Colonic mucosa (tissue), 4 donors: ENCODE measurements around the gene PELI1. TPM values are rescaled to one million over a fixed set of nuclear protein-coding genes. Genes with fewer than 3 reads are reported as not detected.
A peak's percentile ranks its signal among the peaks of the same experiment; 100 is the strongest.

Experiments used
- DNase-seq: peaks from one replicate; pipeline ENCODE4 v3.0.0-alpha.2; 2020
- H3K27ac ChIP-seq: fragments of 200-600 bp; one replicate; pipeline ENCODE4 v1.8.0; 2021
- H3K27me3 ChIP-seq: fragments of 200-600 bp; one replicate; pipeline ENCODE4 v1.8.0; 2021
- H3K36me3 ChIP-seq: fragments of 200-600 bp; one replicate; pipeline ENCODE4 v1.8.0; 2021
- H3K4me1 ChIP-seq: fragments of 200-600 bp; one replicate; pipeline ENCODE4 v1.8.0; 2021; ENCODE audit warnings: mild to moderate bottlenecking
- H3K4me3 ChIP-seq: fragments of 200-600 bp; one replicate; pipeline ENCODE4 v1.8.0; 2021
- H3K9ac ChIP-seq, 2 donors: one replicate each; pipeline ENCODE4 v1.7.0; 2013; ENCODE audit warnings: control low read depth in 2 of 2, low read depth in 2 of 2, low read length in 2 of 2
- H3K9me3 ChIP-seq: fragments of 200-600 bp; one replicate; pipeline ENCODE4 v1.8.0; 2021
- intact Hi-C: fragments of 100-400 bp; cut with DNase I; formaldehyde crosslinking; loops from one replicate; pipeline ENCODE4 v1.14.1; 2022
- total RNA-seq, 2 donors: library from RNA; stranded (reverse); fragmentation: NEBNext Ultra II Directional in 1 of 2; extraction: Animal tissue kit (Norgen Biotek cat#: 25700) in 1 of 2; gene quantifications; one replicate each; pipeline ENCODE4 v1.2.1, GENCODE V29; 2021
- TF ChIP-seq, protein P1 (sequence below): fragments of 200-600 bp; IDR thresholded peaks from one replicate; pipeline ENCODE4 v1.8.0; 2022; ENCODE audit warnings: antibody characterized with exemption, mild to moderate bottlenecking
- donor health status: healthy.
- donor health status: DM: no; HTN: no; CAD: no.
- donor health status: DM: no; HTN: no; CAD: no.

PELI1 gene, protein sequence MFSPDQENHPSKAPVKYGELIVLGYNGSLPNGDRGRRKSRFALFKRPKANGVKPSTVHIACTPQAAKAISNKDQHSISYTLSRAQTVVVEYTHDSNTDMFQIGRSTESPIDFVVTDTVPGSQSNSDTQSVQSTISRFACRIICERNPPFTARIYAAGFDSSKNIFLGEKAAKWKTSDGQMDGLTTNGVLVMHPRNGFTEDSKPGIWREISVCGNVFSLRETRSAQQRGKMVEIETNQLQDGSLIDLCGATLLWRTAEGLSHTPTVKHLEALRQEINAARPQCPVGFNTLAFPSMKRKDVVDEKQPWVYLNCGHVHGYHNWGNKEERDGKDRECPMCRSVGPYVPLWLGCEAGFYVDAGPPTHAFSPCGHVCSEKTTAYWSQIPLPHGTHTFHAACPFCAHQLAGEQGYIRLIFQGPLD
- total RNA-seq = 10 to 100 TPM; 34.3 to 57.6 TPM

DNA sequence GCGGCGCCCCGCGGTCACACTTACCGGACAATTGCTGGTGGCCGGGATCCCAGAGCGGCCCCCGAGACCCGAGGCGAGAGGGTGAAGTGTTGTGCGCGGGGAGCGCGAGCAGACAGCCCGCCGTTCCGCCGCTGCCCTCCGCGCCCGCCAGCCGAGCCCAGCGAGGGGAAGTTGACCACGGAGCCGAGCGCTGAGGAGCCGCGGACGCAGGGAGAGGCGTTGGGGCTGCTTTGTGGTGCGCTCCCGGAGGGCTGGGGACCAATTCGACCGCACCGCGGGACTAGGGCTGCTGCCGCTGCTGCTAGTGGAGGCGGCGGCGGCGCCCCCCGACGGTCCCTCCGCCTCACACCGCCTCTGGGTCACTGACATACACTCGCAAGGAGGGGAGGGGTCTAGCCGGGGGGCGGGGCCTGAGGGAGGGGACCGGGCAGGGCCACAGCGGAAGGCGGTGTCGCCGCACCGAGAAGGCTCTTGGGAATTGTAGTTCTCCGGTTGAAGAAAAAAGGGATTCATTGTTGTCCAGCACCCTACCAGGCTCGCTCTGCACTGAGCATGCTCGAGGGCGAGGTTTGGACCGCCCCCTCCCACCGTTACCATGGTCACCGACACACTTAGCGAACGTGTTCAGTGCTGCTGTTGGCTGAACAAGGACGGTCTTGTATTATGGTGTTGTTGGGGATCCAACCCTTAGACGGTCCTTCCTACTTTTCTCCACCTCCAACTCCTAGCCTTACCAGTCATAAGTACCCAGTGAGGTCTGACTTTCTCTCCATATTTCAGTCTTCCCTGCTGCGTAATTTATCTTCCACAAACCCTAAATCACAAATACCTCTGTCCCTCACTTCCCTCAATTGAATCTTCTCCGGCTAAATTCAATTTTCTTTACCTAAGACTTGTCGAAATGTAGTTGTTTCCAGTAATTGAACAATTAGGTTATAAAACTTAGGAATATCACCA, at the start of gene PELI1:
PELI1 (minus strand) TSS at position 364 of the 957 bp plus-strand sequence. CDS start 36,110 bp downstream, outside the sequence.
- H3K36me3 ChIP-seq = no peaks in the 10 kb centered on the region
- no peaks in the 10 kb centered on the region for H3K9me3 ChIP-seq
- TF ChIP-seq, protein P1, sequence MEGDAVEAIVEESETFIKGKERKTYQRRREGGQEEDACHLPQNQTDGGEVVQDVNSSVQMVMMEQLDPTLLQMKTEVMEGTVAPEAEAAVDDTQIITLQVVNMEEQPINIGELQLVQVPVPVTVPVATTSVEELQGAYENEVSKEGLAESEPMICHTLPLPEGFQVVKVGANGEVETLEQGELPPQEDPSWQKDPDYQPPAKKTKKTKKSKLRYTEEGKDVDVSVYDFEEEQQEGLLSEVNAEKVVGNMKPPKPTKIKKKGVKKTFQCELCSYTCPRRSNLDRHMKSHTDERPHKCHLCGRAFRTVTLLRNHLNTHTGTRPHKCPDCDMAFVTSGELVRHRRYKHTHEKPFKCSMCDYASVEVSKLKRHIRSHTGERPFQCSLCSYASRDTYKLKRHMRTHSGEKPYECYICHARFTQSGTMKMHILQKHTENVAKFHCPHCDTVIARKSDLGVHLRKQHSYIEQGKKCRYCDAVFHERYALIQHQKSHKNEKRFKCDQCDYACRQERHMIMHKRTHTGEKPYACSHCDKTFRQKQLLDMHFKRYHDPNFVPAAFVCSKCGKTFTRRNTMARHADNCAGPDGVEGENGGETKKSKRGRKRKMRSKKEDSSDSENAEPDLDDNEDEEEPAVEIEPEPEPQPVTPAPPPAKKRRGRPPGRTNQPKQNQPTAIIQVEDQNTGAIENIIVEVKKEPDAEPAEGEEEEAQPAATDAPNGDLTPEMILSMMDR = no peak
- H3K4me3 ChIP-seq = peak within 1 kb of the TSS; percentile 78
- peak; percentile 96 for DNase-seq
- peak within 1 kb of the TSS; percentile 99 for H3K27ac ChIP-seq
- no peaks in the 10 kb centered on the region for H3K27me3 ChIP-seq
- H3K9ac ChIP-seq = peak within 1 kb of the TSS; percentile 94 to 100
- H3K4me1 ChIP-seq = no peaks in the 10 kb centered on the region
- intact Hi-C loops = no loop called here

DNA sequence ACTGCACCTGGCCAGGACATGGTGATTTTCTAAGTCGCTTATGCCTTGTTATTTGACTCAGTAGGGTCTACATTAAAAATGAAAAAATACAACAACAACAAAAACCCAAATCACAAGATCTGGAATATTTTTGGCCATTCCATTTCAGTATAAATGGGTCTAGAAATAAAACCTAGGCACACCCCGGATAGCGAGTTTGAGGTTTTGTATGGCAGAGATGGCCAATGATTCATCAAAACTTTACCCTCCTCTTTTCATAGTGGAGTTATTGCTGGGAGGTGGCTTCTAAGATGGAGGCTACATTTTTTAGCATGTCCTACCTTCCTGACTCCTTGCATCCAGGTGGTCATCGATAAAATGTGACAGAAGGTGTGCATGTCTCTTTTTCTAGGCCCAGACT, 49.3 kb upstream of the PELI1 start:
- H3K4me1 ChIP-seq = no peaks in the 10 kb centered on the region
- intact Hi-C loops = no loop called here
- no peak overlapping the region for H3K4me3 ChIP-seq
- DNase-seq = no peak
- H3K27me3 ChIP-seq = no peaks in the 10 kb centered on the region
- TF ChIP-seq, protein P1 = no peak
- no peaks in the 10 kb centered on the region for H3K36me3 ChIP-seq
- no peak overlapping the region for H3K27ac ChIP-seq
- no peaks in the 10 kb centered on the region for H3K9me3 ChIP-seq
- H3K9ac ChIP-seq = no peak overlapping the region

DNA sequence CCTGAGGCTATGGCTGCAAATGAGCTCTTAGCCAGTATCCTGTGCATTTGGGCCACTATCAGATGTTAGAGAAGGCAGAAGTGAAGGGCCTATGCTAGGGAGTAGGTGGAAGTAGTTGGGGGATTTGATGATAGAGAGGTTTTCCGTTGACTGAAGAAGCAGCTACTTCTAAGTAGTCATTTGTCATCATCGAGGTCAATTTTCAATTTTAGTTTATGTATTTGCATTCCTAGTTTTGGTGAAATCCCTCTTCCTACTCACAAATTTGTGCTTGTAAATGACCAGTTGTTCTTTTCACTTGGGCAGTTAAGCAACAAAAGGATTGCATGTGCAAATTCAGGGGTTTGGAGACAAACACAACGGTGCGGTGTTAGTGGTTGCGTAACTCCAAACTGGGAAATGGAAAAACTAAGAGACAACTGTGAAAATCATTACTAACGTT, 48.5 kb upstream of the PELI1 start:
- Histone ChIP-seq H3K27ac (no peak overlapping the region), H3K4me1 (no peaks in the 10 kb centered on the region), H3K9me3 (no peaks in the 10 kb centered on the region), H3K27me3 (no peaks in the 10 kb centered on the region), H3K36me3 (no peaks in the 10 kb centered on the region), H3K9ac (no peak overlapping the region), H3K4me3 (no peak overlapping the region)
- TF ChIP-seq, protein P1 = no peak
- DNase-seq = no peak
- intact Hi-C loops = no loop called here

DNA sequence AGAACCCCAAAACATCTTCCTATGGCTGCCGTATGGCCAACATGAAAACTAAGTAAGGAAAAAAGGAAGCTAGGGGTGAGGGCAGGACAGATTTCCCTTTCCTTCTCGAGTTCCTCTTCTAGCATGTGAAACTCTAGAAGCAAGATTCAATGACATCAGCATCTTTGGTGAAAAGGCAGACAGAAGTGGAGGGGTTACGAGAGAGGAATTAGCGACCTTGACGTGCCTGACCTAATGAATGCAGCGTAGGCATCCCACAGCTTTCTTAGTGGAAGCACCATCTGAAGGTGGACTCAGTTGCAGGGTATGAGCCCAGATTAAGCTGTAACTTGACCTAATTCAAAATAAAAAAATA, 47.9 kb upstream of the PELI1 start:
- DNase-seq = no peak
- no peaks in the 10 kb centered on the region for H3K4me1 ChIP-seq
- H3K4me3 ChIP-seq = no peak overlapping the region
- H3K36me3 ChIP-seq = no peaks in the 10 kb centered on the region
- TF ChIP-seq, protein P1 = no peak
- H3K9ac ChIP-seq = no peak overlapping the region
- H3K9me3 ChIP-seq = no peaks in the 10 kb centered on the region
- intact Hi-C loops = no loop called here
- H3K27ac ChIP-seq = no peak overlapping the region
- no peaks in the 10 kb centered on the region for H3K27me3 ChIP-seq

DNA sequence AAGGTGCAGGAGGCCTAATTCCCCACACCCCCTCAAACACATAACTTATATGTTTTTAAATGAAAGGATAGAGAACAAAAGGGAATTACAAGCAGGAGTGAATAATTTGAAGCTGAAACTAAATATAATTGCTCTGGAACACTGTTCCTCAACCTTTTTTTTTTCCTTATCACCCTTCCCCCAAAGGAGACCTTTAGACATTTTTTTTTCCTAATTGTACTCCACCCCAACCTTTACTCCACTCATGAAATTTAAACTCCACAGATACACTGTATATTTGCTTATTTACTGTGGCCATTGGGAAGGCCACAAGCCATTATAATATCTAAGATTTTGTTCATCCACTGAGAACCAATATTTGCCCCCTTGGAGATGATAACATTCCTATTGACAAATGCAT, 45.4 kb upstream of the PELI1 start:
- intact Hi-C loops = no loop called here
- Histone ChIP-seq H3K4me1 (no peaks in the 10 kb centered on the region), H3K27me3 (no peaks in the 10 kb centered on the region), H3K9ac (no peak overlapping the region), H3K9me3 (no peaks in the 10 kb centered on the region), H3K4me3 (no peak overlapping the region), H3K36me3 (no peaks in the 10 kb centered on the region), H3K27ac (no peak overlapping the region)
- DNase-seq = no peak
- TF ChIP-seq, protein P1 = no peak
